HG03354 (cell line): ENCODE data around the gene ANKS1A.

ENCODE experiments used
- ATAC-seq: cut with Tn5 transposase; IDR thresholded peaks from one replicate; pipeline ENCODE4 v1.9.1; 2021; ENCODE audit warnings: mild to moderate bottlenecking; ENCODE audit not compliant: unreplicated experiment, poor library complexity, severe bottlenecking

ANKS1A gene

DNA sequence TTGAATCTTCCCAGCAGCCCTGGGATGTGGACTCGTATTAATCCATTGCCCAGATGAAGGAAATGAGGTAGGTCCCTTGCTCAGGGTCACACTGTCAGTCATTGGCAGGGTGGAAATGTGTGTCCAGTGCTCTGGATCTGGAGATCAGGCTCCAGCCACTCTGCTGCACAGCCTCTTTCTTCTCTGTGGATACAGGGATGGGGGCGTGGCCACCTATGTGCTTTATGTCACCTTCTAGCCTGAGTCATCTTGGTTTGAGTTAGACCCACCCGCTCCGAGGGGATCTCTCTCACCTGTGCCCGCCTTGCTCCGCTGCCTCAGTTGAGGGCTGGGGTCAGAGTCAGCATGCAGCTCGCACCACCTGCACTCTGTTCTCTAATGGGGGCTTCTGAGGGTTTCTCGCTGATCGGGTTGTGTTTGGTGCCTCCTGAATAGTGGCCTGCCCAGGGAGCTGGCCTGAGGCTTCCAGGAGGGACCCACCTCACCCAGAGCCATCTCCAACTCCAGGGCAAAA lies 172.1 kb downstream of the ANKS1A start:
- ATAC-seq = no peak

- ATAC-seq = no peak
These were observed 172.8 kb downstream of the ANKS1A start for GRCh38 chr6:35061651-35062410.

- no peak for ATAC-seq
These were observed 173.9 kb downstream of the ANKS1A start for GRCh38 chr6:35062676-35063574.

GRCh38 chr6:35063701-35064280 lies 174.7 kb downstream of the ANKS1A start:
- no peak for ATAC-seq

GRCh38 chr6:35064290-35064689 lies 175.2 kb downstream of the ANKS1A start:
- ATAC-seq = no peak

GRCh38 chr6:35064757-35065440 lies 175.8 kb downstream of the ANKS1A start:
- ATAC-seq = no peak

DNA sequence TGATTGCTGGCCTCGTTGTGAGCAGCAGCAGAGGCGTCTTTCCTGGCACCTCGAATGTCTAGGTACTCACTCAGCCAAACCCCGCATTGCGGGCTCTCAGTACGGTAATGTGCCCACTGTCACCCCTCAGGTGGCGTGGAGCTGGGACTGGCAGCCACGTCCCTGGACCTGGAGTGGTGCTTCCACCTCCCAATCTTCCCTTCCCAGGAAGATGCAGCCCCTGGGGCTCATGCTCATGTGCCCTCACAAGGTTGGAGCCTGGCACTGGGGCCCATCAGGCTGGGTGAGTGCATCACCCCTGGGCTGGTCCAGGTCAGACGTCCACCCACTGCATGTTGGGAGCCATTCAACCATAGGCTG lies 176.4 kb downstream of the ANKS1A start:
- ATAC-seq = no peak

- no peak for ATAC-seq
These were observed 176.8 kb downstream of the ANKS1A start for GRCh38 chr6:35065870-35066269.

- ATAC-seq = no peak
These were observed 178.2 kb downstream of the ANKS1A start for GRCh38 chr6:35067234-35067633.

DNA sequence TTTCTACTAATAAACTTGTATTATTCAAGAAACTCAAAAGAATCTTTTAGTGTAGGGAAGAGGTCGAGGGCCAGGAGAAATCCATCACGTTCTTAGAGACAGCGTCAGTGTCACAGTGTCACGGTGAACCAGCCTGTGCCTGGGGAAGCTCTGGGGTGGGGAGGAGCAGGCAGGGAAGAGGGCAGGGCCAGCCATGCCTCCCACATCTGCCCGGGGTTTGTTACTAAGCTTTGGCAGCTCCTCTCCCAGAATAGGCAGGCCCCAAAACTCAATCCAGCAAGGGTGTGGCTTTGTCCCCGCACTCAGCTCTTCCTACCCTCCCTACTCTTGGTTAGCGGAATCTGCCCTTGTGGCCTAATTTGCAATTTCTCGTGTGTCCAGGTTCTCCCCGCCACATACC lies 179.2 kb downstream of the ANKS1A start:
- no peak for ATAC-seq

- ATAC-seq = no peak
These were observed 179.6 kb downstream of the ANKS1A start for GRCh38 chr6:35068644-35069043.

- no peak for ATAC-seq
These were observed 180.2 kb downstream of the ANKS1A start for GRCh38 chr6:35069262-35069661.

DNA sequence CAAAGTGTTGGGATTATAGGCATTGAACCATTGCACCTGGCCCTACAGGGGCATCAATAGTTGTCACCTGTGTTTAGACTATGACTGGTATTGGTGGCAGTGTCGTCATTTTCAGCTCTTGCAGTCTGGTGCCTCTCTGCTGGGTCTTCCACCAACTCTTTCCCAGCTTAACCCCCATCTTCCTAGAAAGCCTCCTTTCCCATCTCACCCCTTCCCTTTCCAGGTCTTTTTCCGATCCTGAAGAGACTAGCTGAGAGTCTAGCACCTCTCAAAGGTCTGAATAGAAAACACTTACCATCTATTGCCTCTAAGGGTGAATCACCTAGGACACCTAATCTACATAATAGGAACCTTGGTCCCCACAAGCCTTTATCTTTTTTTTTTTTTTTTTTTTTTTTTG lies 181.1 kb downstream of the ANKS1A start:
- ATAC-seq = no peak

- no peak for ATAC-seq
These were observed 182.4 kb downstream of the ANKS1A start for GRCh38 chr6:35071347-35071994.

GRCh38 chr6:35072051-35072697 lies 183.1 kb downstream of the ANKS1A start:
- ATAC-seq = no peak

- no peak for ATAC-seq
These were observed 183.6 kb downstream of the ANKS1A start for GRCh38 chr6:35072698-35073055.

DNA sequence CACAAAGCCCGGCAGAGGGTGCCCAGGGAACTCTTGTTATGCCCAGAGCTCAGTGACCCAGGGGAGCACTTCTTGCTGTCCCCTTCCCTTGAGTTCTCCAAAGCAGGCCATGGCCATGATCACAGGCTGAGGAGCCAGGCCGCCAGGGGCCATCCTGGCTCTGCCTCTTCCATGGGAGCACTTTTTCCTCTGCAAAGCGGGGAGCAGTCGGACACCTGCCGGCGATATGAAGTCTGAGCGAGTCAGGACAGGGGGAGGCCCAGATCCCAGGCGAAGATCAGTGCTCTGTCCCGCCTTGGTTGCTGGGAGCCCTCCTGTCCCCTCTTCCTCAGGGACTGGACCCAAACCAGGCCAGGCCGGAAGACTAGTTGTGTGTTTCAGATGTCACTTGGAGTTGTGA lies 184.2 kb downstream of the ANKS1A start:
- no peak for ATAC-seq

- ATAC-seq = no peak
These were observed 184.9 kb downstream of the ANKS1A start for GRCh38 chr6:35073766-35074471.
